Fibroblast of skin of back (primary cell): Measurements from ENCODE around the gene KAZN.
A peak's percentile ranks its signal among the peaks of the same experiment; 100 is the strongest.

Experiments used
- DNase-seq: peaks from one replicate; pipeline ENCODE4 v3.0.0-alpha.2; 2013

Gene KAZN

GRCh38 chr1:14678011-14678638 is 79.6 kb downstream of the KAZN start:
- DNase-seq = no peak

- no peak for DNase-seq
Measured at GRCh38 chr1:14679027-14679688, 80.7 kb downstream of the KAZN start.

GRCh38 chr1:14681182-14681581 is 82.7 kb downstream of the KAZN start:
- peak; percentile 35 for DNase-seq

DNA sequence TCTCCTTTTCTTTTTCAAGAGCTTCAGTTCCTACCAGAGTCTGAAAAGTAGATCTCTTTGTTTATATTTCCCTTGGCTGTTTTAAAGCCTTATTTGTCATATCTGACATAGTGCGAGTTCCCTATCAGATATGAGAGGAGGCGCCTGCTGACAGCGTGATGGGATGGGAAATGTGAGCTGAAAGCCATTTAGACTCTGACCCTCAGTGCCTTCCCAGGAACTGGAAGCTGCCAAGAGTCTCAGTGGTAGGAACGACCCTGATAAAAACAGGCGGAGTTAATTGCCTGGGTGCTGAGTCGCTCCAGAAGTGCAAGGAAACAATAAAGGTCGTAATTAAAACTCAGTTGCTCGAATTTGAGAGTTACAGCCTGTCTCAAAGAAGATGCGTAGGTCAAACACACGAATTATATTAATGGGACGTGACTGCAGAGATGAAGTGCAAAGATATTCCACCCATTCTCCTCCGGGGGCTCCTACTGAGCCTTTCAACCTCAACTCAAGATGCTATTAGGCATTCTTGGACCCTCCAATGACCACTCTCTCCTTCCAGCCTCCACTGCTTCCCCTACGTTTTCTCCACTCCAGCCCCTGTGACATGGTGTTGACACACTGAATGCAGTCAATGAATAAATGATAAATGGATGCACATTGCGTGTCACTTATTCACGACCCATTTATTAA is 84.6 kb downstream of the KAZN start:
- DNase-seq = no peak

GRCh38 chr1:14685078-14685477 is 86.6 kb downstream of the KAZN start:
- no peak for DNase-seq

GRCh38 chr1:14686701-14687100 is 88.2 kb downstream of the KAZN start:
- no peak for DNase-seq

GRCh38 chr1:14687147-14687546 is 88.7 kb downstream of the KAZN start:
- DNase-seq = no peak

DNA sequence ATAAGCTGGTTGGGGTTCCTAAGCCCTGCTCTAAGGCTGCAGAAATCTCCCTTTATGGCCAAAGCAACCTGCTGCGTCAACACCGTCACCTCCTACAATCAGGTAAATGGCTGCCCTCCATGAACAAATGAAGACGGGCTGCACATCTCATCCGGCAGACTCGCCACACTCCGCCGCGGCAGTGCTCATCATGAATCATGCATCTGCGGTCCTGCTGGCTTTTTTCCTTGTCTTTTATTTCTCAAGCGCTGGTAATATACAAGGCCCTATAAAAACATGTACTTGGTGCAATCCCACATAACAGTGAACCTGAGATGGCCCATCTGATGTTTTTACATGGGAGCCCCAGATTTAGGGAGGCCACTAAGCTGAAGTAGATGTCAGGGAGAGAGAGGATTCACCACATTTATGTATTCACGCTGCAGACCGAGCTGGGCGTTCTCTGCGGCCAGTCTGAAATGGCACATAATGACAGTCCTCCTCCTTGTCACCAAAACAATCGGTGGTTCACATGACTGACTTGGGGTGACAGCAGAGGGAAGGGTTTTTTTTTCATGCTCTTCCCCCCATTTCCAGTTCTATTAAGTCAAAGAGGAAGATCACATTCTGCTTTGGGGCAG is 91.6 kb downstream of the KAZN start:
- DNase-seq = no peak

DNA sequence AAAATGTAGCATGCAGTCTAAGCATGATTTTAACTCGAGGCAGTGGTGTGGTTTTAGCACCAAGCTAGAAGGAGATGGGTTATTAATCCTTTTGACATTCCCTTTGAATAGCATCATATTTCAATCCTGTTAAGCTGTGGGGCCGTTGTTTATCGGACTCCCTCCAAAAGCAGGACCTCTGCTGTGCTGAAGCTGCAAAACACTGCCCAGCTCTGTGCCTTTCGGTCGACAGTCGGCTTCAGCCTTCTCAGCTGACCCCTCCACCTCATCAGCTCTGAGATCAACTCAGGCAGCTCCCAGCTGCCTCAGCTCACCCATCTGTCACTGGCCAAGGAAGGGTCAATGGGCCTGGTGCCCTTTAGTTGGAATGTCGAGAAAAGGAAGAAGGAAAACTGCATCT is 95.5 kb downstream of the KAZN start:
- no peak for DNase-seq

GRCh38 chr1:14694589-14694988 is 96.1 kb downstream of the KAZN start:
- no peak for DNase-seq

DNA sequence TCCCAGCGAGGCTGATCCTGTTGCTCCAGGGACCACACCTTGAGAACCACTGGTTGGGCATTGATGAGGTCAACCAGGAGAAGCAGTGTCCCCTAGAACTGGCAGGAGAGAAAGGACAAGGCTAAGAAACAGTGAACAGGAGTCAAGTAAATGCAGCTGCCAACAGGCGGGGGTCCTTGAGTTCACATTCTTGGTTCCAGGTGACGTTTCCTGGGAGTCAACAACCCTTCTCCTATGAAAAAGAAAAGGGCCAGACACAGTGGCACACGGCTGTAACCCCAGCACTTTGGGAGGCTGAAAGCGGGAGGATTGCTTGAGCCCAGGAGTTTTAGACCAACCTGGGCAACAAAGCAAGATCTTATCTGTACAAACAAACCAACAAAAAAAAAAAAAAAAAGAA is 98.3 kb downstream of the KAZN start:
- DNase-seq = no peak

- no peak for DNase-seq
Measured at GRCh38 chr1:14697353-14697752, 98.9 kb downstream of the KAZN start.

DNA sequence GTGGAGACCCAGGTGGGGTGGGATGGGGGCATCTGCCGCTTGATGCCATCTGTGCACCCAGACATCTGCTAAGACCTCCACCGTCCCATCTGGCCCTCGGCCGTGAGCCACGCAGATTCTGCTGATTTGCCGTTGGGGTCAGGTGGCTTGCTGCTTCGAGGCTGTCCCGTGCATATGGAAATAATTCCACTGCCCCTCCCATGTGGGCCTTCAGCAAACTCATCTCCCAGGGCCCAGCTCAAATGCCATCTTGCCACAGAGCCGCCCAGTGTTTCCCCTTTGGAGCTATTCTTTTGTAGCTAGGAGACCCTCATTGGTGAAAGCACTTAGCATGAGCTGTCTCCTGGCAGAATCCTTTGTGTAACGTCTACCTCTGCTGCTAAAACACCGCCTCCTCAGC is 99.8 kb downstream of the KAZN start:
- DNase-seq = no peak

DNA sequence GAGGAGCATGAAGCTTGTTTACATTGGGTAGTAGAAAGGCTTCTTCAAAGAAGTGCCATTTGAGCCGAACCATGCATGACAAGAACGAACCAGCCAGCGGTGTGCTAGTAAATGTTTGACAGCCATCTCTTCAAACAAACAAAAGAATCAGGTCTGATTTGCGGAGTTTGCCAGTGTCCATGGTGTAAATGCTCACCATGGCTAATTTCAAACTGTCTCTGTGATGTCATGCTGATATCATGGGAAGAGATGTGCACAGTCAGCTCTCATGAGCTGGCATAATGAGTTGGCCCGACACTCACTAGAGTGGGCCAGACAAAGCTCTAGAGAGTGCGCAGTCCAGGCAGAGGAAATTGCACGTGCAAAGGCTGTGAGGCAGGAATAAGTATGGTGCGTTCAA is 101.1 kb downstream of the KAZN start:
- no peak for DNase-seq

GRCh38 chr1:14704846-14705245 is 106.4 kb downstream of the KAZN start:
- DNase-seq = no peak

DNA sequence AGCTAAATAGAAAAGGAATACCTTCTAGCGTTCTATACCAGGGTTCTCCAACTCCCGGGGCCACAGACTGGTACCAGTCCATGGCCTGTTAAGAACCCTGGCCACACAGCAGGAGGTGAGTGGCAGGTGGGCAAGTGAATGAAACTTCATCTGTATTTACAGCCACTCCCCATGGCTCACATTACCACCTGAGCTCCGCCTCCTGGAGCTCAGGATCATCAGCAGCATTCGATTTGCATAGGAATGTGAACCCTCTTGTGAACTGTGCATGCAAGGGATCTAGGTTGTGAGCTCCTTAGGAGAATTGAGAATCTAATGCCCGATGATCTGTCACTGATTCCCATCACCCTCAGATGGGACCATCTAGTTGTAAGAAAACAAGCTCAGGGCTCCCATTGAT is 107.3 kb downstream of the KAZN start:
- DNase-seq = no peak

DNA sequence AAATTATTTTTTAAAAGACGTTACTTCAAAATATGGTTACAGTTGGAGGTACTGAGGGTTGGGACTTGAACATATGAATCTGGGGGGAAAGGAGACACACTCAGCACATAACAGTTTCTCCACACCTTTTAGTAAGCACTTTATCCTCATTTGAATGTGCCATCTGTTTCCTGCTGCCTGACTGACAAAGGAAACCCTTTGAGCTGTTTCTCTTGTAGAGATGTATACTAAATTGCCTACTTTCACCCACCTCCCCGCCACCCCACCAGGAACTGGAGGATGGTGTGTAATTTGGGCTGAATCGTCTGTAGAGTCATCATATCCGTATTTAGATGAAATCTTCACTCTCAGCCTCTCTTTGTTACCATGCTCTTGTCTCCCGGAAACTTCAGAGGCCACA is 108.1 kb downstream of the KAZN start:
- DNase-seq = no peak

DNA sequence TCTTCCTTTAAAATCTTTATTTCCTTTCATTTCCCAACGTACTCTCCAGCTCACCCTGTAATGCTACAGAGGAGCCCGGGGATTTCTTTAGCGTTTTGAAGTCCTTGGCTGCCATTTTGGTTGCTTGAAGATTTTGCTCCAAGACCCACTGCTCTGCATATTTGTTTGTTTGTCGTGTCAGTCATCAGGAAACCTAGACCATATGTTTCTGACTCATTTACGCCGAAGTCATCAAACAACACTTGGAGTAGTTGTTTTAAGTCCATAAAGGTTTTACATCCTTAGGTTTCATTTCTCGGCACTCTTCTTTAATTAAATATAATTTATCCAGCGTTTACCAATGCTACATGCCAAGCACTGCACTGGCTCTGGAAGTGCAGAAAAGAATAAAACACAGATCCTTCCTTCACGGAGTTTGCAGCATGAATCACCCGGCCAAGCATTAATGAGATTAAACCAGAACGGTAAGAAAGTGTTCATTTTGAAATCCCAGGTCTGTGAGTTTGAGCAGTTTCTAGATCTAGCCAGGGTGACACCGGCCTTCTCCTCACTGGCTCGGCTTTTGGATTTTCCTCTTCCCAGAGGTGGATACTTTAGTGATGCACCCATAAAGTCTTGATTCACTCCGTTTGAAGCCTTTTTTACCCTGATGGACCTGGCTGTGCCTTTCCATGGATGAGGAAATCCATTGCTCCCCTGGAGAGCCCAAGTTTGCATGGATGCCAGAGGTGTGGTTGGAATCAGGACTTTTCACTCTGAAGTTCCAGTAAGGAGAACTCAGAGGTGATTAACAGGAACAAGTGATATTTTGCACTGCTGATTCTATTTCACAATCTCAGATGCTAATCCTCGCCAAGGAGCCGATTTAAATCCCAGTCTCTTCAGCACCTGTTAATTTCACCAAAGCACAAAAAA is 109.3 kb downstream of the KAZN start:
- no peak for DNase-seq

- no peak for DNase-seq
Measured at GRCh38 chr1:14710331-14710730, 111.8 kb downstream of the KAZN start.

DNA sequence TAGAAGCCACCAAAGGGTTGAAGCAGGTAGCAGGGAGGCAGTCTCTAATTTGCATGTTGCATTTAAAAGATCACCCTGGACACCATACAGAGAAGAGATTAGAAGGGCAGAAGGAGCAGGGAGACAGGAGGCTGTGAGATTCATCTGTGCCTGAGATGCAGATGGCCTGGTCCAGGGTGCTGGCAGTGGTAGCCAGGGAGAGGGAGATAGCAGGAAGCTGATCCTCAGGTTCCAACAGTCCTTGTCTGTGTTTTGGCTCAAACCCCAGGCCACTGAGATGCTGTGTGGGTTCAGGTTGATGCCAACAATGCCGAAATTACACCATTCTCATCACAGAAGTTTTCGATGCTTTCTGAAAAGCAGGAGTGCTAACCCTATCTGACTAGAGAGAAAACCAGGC is 113.7 kb downstream of the KAZN start:
- DNase-seq = no peak

DNA sequence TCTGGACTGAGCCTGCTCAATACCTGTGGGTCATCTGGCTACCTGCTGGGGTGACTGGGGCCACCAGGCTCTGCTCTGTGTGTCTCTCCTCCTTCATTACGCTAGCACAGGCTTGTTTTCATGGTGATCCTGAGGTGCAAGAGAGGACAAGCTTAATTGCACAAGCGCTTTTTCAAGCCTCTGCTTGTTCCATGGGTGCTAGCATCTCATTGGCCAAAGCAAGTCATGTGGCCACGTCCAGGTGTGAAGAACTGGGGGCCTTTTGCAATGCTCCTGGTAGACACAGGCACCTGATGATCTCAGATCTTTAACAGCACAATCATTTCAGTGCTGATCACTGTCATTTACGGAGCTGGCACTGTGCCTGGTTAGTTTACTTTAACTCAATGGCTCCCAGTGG is 114.6 kb downstream of the KAZN start:
- DNase-seq = no peak

GRCh38 chr1:14715266-14715665 is 116.8 kb downstream of the KAZN start:
- no peak for DNase-seq

- DNase-seq = no peak
Measured at GRCh38 chr1:14715802-14716201, 117.3 kb downstream of the KAZN start.
